GM21423 (cell line): ENCODE data around the gene TOM1L2.
"Not testable (repeated sequence)": the region's sequence is repeated elsewhere in the genome, so short reads cannot be mapped to it uniquely, and the experiment has no call there.

ENCODE experiments used
- ATAC-seq: cut with Tn5 transposase; IDR thresholded peaks from one replicate; pipeline ENCODE4 v1.9.1; 2021; ENCODE audit warnings: mild to moderate bottlenecking, moderate library complexity; ENCODE audit not compliant: unreplicated experiment

Gene TOM1L2

DNA sequence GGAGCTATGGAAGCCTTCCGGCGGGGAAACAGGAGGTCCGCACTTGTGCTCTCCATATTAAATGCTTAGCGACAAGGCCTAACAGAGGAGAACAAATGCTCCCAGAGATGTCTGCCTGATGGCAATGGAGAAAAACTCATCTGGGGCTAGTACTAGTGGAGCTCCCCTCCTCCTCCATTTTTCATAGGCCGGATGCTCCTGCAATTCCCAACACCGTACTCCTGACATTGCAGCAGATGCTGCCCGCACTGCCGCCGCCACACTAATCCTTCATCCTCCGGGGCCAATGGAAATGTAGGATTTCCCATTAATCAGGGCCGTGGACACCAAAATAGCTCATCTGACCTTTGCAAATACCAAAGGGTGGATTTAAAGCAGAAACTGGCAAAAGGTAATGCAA lies 27.5 kb downstream of the TOM1L2 start:
- no peak for ATAC-seq

DNA sequence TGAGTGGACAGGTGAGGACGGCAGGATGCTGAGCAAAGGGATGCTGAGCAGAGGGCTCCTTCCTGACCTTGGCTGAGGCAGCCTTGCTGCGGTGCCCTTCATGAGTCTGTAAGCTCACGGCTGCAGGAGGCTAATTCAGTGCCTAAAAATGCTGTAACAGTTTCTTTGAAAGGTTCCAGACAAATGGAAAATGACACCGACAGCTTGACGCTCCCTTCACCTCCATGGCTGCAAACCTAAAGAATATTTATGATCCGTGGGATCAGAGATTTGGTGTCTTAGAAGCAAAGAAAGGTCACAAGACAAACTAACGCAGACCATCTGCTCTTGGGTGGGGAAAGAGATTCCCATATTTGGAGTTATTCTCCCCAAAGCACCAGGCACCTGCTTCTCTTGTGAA lies 28.0 kb downstream of the TOM1L2 start:
- ATAC-seq: no peak

DNA sequence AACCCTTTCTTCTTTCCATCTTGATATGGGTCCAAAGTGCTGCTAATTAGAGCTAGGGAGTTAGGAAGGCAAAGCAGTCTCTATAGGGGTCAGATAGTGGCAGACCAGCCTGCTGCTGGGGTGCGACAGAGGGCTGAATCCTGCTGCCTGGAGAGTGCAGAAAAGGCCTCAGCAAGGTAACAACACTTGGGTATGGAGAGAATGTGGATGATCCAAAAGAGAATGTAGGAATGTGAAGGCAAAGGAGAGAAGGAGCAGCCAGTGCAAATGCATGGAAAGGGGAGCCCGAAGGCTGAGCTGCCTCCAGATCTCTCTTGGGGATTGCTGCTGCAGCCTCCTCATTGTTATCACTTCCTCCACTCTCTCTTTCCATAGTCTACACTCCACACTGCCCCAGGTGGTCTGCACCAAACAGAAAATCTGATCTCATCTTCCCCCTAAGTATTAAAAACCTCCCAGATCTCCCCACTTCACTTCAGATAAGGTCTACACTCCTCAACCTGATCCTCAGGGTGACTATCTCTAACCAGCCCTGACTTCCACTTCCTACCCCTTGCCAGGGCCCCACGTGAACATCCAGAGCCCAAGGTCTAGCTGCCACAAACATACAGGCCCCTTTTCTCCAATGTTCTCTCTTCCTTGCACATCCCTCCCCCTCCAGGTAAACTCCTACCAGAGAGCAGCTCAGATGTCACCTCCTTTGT lies 28.8 kb downstream of the TOM1L2 start:
- no peak for ATAC-seq

DNA sequence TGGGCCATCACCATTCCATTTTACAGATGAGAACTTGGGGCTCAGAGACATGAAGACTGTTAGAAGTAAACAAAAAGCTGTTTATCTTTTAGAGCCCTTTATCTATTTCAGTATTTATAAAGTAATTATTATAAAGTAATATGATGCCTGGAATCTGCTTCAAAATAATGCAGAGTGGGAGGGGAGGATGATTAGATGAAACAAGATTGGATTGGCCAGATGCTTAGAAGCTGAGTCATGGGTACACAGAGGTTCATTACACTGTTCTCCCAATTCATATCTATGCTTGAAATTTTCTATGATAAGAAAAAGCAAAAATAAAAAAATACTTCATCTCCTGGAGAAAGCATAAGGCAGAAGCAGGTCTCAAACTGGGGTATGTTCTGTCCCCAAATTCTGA lies 29.4 kb downstream of the TOM1L2 start:
- ATAC-seq: no peak

DNA sequence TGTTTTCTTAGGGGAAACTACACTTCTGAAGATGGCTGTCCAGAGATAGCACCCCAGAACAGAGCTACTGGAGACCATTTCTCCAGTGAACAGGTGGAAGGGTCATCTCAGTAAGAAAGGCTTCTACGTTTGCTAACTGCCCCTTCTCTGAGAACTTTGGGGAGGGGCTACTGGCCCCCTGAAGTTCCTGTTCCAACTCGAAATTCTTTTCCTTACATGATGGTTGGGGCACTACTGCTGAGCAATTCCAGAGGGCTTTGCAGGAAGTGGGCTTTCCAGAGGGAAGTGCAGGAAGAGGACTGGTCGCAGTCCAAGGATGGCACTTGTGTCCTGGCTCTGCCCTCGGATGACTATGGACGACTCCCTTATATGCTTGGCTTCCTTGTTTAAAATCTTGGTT lies 31.2 kb downstream of the TOM1L2 start:
- no peak for ATAC-seq

DNA sequence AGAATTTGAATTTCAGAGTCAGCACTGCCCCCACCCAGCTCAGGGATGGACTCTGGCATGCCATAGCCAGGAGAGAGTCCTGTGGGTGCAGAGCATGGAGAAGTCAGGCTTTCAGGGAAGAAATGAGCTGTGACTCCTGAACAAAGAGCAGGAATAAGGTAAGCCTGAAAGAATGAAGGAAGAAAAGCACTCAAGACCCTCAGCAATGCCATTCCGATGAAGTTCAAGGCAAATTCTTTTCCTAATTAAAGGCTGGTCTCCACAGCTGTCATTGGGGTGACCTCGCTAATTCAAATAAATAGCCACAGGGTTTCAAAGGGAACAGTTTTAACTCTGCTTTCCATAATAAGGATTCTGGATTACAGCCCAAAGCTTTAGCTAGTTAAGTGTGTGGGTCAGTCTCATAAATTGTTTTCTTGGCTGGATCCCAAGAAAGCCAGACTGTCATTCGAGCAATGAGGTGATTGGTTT lies 31.7 kb downstream of the TOM1L2 start:
- ATAC-seq: no peak

DNA sequence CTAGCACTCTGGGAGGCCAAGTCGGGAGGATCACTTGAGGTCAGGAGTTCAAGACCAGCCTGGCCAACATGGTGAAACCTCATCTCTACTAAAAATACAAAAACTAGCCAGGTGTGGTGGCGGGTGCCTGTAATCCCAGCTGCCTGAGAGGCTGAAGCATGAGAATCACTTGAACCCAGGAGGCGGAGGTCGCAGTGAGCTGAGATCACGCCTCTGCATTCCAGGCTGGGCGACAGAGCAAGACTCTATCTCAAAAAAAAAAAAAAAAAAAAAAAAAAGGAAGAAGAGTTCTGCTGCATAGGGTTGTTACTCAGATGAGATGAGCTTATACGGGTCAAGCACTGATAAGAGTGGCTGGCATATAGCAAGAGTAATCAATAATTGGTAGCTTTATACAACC lies 32.3 kb downstream of the TOM1L2 start:
- ATAC-seq: not testable (repeated sequence)

DNA sequence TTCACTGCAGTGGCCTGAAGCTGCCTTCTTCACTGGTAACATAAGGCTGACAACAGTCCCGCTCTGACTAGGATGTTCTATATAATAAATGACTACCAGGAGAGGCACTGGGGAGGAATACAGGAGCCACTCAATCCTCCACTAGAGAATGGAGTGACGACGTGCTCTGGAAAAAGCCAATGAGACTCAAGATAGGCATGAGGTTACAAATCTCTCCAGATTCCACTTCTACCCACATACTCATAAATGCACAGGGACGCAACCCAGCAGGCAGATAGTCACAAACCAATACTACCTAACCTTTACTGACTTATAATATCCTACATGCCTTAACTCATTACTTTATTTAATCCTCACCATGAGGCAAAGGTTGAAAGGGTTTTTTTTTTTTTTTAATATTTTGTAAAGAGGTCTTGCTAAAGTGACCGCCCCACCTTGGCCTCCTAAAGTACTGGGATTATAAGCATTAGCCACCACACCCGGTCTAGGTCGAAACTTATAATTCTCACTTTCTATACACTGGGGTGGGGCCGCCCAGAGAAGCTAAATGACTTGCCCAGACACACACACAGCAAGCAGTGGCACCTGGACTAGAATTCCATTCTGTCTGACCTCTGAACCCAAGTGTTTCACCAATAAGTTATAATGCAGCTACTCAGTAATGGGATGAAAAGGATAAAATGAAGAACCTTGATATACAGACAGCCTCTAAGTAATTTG lies 33.7 kb downstream of the TOM1L2 start:
- ATAC-seq: no peak

DNA sequence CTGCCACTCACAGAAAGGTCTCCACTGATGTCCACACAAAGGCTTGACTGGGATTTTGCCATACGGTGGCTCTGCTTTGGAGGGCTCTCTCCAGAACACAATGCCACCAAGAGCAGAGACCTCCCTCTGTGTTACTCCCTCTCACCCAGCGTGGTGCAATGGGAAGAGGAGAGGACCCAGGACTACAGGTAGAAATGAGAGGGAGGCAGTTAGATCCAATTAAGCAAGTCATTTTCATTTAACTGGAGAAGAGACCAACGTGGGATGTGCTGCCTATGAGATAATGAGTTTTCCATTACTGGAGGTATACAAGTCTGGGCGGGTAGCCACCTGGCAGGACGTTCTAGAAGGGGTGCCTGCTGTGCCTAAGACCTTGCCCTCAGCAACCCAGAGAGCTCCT lies 34.2 kb downstream of the TOM1L2 start:
- ATAC-seq: no peak

DNA sequence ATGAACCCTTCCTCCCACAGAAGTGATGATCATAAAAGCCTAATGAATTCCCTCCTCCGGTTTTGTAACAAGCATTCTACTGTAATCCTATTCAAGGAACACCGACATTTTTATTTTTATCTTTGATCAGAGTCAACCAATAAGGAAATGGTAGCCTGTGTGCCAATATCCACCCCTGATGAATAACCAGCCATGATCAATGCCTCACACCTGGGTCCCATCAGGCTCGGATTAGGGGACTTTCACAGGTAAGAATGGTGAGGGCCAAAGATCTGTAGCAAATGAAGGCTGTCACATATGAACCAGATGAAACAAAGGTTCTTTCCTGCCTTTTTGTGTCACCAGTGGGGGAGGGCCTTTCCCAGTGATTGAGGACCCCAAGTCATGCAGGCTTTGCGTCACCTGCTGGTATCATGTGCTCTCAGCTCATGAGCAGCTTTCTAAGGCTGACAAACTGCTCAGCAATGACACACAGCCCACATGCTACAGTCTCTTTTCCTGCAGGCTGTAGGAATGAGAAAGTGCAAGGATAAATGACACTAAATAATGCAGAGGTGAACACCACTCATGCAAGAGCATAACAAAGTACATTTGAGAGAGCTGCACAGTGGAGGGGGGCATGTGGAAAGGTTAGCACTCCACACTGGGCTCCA lies 34.9 kb downstream of the TOM1L2 start:
- no peak for ATAC-seq

DNA sequence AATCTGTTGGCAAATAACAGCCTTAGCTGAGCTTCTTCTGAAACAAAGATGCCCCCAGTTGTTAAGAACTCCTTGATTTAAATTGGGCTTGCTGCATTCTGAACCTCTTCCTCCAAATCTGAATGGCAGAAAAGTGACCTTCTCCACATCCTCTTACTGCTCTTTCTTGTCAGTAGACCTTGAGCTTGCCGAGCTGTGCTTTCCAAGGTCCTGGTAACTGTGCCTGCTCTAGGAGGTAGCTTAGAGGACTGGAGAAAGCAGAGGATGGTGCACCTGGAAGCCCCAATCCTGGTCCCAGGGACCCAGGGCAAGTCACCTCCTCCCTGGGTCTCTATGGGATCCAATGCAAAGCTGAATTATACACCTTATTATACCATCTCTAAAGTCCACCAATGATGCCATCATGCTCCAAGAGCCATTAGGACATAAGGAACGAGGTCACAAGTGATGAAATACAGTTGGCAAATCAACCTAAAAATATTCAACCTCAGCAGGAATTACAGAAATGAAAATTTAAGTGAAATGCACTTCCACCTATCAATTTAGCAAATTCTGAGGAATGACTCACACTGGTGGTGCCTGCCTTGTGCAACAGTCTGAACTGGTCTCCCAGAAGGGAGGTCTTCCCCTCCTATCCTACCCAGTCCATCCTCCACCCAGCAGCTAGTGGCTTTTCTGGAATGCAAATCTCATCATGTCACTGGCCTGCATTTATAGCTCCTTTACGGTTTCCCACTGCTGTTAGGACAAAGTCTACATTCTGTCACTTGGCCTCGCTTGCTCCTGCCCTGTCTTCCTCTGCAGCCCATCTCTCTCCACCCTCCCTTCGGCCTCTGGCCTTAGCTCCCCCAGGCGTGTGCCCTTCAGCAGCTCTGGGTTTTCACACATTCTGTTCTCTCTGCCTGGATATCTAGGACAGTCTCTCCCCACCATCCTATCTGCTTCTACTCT lies 36.6 kb downstream of the TOM1L2 start:
- ATAC-seq: no peak

DNA sequence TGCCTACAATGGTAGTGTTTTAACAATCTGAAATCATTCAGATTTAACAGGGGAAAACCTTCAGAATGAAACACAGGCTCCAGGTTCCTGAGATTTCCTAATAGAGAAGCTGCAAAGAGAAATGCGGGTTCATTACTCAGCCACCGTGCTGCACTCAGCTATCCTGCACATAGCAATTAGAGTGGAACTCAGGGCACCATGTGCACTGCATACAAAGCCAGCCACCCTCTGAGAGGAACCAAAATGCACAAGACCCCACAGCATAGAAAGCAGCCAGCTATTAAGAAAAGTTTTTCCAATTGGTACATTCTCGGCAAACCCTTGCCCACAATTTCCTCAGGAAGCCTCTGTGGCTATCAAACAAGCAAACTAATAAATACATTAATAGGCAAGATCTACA lies 37.4 kb downstream of the TOM1L2 start:
- no peak for ATAC-seq

DNA sequence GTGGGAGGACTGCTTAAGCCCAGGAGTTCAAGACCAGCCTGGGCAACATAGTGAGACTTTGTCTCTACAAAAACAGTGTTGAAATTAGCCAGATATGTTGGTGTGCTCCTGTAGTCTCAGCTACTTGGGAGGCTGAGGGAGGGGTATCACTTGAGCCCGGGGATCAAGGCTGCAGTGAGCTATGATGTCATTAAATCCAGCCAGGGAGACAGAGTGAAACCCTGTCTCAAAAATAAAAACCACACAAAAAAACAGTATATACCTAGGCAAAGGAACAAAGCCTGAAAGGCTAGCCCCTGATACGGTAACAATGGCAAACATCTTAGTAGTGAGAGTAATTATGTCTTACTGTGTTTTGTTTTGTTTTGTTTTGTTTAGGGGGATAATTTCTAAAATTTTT lies 38.0 kb downstream of the TOM1L2 start:
- no peak for ATAC-seq

DNA sequence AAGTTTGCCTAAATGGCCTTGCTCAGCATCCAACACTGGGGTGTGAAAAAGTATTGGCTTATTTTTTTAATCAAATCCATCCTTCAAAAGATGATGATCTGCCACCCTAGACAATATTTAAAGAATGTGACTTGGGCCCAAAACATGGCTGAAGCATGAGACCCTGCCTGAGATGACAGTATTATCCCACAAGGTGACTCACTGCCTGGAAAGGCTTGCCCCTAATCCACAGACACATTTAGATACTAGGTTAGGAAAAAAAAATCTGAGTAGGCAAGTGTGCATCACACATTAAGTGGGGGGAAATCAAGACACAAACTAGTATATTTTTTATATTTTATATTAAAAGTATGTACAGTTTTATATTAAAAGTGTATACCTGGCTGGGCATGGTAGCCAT lies 38.4 kb downstream of the TOM1L2 start:
- ATAC-seq: no peak

DNA sequence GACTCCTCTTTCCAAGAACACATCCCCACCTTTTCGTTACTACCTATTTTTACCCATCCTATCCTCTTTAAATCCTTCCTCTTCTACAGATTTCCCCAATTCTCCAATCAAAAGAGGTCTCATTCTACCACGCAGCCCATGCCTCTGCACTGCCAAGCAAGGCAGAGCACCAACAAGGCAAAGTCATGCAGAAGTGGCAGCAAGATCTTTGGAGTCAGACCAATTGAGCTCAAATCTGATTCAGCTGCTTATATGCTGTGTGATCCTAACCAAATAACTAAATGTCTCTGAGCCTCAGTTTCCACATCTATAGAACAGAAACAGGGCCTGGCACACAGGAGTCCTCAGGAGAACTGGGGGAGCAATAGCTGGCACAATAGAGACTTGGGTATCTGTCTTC lies 41.0 kb downstream of the TOM1L2 start:
- ATAC-seq: no peak

DNA sequence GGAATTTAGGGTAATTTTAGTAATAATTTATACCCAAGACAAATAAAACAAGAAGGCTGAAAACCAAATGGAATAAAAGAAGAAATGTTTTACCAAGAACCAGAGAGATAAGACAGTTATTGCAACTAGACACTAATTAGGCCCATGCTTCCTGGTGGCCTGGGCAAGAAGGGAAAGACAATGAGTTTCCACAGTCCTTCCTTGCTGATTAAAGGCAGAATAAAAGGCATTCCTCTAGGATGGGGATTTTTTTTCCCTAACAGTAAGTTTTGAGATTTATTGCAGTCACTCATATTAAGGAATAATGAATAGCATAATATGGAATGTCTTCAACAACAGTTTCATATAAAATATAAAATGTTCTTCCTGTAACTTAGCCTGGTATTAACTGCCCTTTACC lies 41.5 kb downstream of the TOM1L2 start:
- ATAC-seq: no peak

DNA sequence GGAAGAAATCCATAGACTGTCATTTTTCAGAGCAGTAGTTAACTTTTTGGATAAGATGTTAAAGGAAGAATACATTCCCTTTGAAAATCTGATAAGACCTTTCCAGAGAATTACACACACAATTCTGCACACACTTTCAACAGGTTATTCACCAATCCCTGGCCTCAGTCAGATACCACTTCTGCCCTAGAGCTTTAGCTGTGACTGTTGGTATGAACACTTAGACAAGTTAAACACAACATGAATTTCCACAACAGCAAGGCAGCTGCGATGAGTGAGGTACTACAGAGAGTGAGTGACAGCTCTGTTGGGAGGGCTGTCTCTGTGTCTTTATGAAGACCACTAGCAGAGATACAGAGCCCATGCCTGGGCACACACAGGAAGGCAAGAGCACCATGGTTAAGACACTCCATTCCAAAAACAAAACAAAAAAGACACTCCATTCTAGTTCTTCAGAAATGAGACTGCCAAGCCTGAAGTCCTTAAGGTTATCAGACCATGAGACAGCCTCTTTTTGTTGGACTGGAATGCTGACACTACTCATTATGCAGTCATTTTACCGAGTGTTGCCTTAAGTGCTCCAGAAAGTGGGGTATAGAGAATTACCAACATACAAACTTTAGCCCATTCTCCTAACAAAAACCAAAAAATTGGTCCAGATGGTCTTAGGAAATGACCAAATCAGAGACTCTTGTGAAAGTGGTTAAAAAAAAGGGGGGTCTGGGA lies 42.4 kb downstream of the TOM1L2 start:
- no peak for ATAC-seq

DNA sequence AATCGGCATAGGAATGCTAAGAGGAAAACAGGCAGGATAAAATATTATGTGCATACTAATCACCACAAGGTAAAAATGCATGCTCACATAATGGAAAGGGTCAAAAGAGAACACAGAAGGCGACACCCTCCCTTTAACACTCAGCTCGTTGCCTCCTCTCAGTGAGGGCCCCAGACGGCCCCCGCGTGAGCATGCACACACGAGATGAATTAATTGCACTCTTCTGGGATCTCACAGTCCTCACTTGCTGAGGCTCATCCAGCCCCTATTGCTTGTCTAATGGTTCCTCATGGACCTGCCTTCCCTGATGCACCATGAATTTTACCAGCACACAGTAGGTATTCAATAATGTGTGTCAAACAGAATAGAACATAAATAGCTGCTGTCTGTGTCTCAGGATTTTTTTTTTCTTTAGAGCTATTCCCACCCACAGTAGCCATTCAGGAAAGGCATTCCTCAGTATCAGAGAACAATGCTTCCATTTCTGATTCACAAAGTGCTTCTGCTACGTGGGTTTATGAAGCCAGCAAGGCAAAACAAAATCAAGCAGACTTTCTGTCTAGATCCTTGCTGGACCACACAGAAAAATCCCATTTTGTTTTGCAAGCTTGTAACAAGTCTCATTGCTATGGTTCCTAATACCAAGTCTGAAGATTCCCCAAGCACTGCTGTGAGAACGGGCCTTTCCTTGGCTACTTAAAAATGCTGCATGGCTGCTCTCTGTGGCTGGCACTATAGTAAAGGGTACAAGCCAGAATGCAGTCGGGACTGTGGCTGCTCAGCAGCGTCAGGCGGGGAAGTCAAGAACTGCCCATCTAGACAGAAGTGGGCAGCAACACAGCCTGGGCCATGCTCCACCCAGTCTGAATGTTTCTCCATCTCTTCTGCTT lies 43.6 kb downstream of the TOM1L2 start:
- ATAC-seq: no peak

DNA sequence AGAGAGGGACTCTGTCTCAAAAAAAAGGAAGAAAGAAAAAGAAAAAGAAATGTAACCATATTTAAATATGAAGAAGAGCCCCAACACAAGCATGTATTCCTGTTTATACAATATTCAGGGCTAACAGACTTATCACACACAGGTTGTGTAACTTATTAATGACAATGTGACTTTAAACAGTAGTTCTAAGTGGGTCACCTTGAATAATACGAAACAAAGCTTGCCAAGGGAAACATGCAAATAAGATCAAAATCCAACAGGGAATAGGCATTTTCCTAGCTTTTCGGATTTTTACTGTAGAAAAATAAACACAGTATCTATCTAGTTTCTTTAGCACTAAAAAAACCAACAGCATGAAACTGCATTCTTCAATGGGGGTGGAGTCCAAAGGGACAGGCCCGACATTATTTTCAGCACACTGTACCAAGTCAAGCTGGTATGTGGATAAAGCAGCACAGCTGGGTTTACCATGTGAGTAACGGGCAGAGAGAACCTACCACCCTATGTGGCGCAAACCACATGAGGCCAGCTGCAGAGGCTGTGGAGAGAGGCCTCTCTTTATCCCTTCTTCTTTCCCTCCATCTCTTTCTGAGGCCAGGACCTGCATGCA lies 45.3 kb downstream of the TOM1L2 start:
- ATAC-seq: no peak
